PFSK-1 (cell line): Measurements from ENCODE around the gene OR9I1.

ENCODE experiments used
- FOXP2 ChIP-seq: optimal IDR thresholded peaks from 2 replicates; pipeline ENCODE3; 2011; ENCODE audit warnings: borderline replicate concordance, control low read depth, inconsistent platforms; ENCODE audit not compliant: insufficient read depth; ENCODE audit errors: extremely low read length, extremely low read depth
- POLR2AphosphoS5 ChIP-seq: IDR thresholded peaks from 2 replicates; pipeline ENCODE4 v1.6.1; 2012; ENCODE audit warnings: low read depth, mild to moderate bottlenecking, control low read depth, low read length, moderate library complexity
- REST ChIP-seq, 2 experiments: IDR thresholded peaks; 2 replicates each; pipeline versions ENCODE4 v1.6.1 to v1.8.0; 2011 to 2012; ENCODE audit warnings: low read depth in 2 of 2, low read length in 2 of 2, control low read depth in 1 of 2, inconsistent platforms in 1 of 2, mild to moderate bottlenecking in 1 of 2, moderate library complexity in 1 of 2; ENCODE audit not compliant: insufficient read depth in 1 of 2
- SIN3A ChIP-seq: IDR thresholded peaks from 2 replicates; pipeline ENCODE4 v1.6.1; 2012; ENCODE audit warnings: mild to moderate bottlenecking, low read length, moderate library complexity, borderline replicate concordance; ENCODE audit not compliant: insufficient read depth
- TAF1 ChIP-seq: IDR thresholded peaks from 2 replicates; pipeline ENCODE4 v1.6.1; 2012; ENCODE audit warnings: low read length, control low read depth, borderline replicate concordance; ENCODE audit not compliant: insufficient read depth

The OR9I1 gene

GRCh38 chr11:58152781-58153180 is 27.5 kb upstream of the OR9I1 start:
- TF ChIP-seq REST (IDR thresholded peaks at IDR 0.05; ENCODE audit: insufficient read depth in 1 of 2, low read depth in 2 of 2, low read length in 2 of 2): no peak
- TF ChIP-seq SIN3A: no peak
- no peak for TF ChIP-seq TAF1
- TF ChIP-seq FOXP2: no peak
- no peak for TF ChIP-seq POLR2AphosphoS5

GRCh38 chr11:58142761-58143160 is 17.4 kb upstream of the OR9I1 start:
- no peak for TF ChIP-seq FOXP2
- no peak for TF ChIP-seq REST (IDR thresholded peaks at IDR 0.05; ENCODE audit: insufficient read depth in 1 of 2, low read depth in 2 of 2, low read length in 2 of 2)
- no peak for TF ChIP-seq SIN3A
- no peak for TF ChIP-seq POLR2AphosphoS5
- TF ChIP-seq TAF1: no peak

GRCh38 chr11:58135171-58135570 is 9.8 kb upstream of the OR9I1 start:
- TF ChIP-seq REST (IDR thresholded peaks at IDR 0.05; ENCODE audit: insufficient read depth in 1 of 2, low read depth in 2 of 2, low read length in 2 of 2) (no peak), FOXP2 (no peak), TAF1 (no peak), SIN3A (no peak), POLR2AphosphoS5 (no peak)

- TF ChIP-seq POLR2AphosphoS5 (no peak), REST (IDR thresholded peaks at IDR 0.05; ENCODE audit: insufficient read depth in 1 of 2, low read depth in 2 of 2, low read length in 2 of 2) (no peak), SIN3A (no peak), FOXP2 (no peak), TAF1 (no peak)
Measured at GRCh38 chr11:58134151-58134550, 8.8 kb upstream of the OR9I1 start.

- TF ChIP-seq REST (IDR thresholded peaks at IDR 0.05; ENCODE audit: insufficient read depth in 1 of 2, low read depth in 2 of 2, low read length in 2 of 2): no peak
- TF ChIP-seq SIN3A: no peak
- TF ChIP-seq POLR2AphosphoS5: no peak
- TF ChIP-seq FOXP2: no peak
- TF ChIP-seq TAF1: no peak
Measured at GRCh38 chr11:58133309-58134076, 8.2 kb upstream of the OR9I1 start.
